ENCODE measurements around the gene FAM168A. TPM values are rescaled to one million over a fixed set of nuclear protein-coding genes. Genes with fewer than 3 reads are reported as not detected.

Gene FAM168A
- total and polyA plus RNA-seq, 2 donors from 2014 or later: 8.9 to 38.1 TPM

DNA sequence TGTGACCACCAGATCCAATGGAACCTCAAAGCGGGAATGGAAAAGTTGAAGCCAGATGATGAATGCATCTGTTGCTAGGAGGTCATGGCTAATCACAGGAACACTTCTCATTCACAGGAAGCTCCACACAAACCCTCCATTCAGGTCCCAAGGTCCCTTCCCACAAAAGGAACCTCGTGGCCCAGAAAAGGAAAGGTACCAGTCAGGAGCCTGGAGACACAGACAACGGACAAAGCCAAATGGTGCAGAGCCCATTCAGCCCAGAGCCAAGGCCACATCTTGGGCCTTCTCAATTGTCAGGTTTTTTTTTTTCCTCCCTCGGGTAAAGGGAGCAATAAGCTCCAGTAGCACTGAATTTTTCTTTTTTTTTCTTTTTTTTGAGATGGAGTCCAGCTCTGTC lies 87.0 kb downstream of the FAM168A start:
- FAIRE-seq: no peak
- intact Hi-C loops (cut with DNase I): no loop called here
- H3K4me1 ChIP-seq (ENCODE audit: control insufficient read depth in 2 of 3, insufficient read depth in 2 of 3, low read depth in 1 of 3, low read length in 3 of 3): no peaks in the 10 kb centered on the region

DNA sequence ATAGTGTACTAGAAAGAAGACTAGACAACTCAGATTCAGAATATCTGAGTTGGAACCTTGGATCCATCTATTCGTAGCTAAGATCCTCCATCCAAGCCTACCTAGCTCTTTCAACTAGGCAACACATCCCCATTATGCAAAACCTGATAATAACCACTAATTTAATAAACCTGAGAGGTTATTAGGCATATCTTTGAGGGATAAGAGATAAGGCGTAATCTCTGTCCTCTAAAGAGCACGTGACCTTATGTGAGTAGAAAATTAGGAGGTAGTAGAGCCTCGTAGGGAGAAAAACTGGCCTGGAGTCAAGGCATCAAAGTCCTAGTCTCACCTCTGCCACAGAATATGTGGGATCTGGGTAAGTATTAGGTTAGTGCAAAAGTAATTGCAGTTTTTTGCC lies 87.8 kb downstream of the FAM168A start:
- no peak overlapping the region for H3K27ac ChIP-seq (ENCODE audit: low read depth in 2 of 2, low read length in 2 of 2)
- no peak for FAIRE-seq
- intact Hi-C loops (cut with DNase I): no loop called here

More for the DNA sequence above, 87.0 kb downstream of the FAM168A start:
- no peak overlapping the region for H3K27ac ChIP-seq (ENCODE audit: low read depth in 2 of 2, low read length in 2 of 2)
- no peaks in the 10 kb centered on the region for H3K9me3 ChIP-seq (ENCODE audit: control insufficient read depth in 2 of 3, insufficient read depth in 1 of 3, low read length in 3 of 3)
- H3K36me3 ChIP-seq (ENCODE audit: control insufficient read depth in 2 of 3, insufficient read depth in 3 of 3, low read length in 3 of 3): no peaks in the 10 kb centered on the region
- no peak overlapping the region for H3K4me3 ChIP-seq (ENCODE audit: low read length in 3 of 3)
- H3K9ac ChIP-seq (ENCODE audit: low read length in 3 of 3): no peak overlapping the region
- DNase-seq: no peak
- H3K27me3 ChIP-seq (ENCODE audit: control insufficient read depth, insufficient read depth, low read length): no peaks in the 10 kb centered on the region
- TF ChIP-seq, protein P1, sequence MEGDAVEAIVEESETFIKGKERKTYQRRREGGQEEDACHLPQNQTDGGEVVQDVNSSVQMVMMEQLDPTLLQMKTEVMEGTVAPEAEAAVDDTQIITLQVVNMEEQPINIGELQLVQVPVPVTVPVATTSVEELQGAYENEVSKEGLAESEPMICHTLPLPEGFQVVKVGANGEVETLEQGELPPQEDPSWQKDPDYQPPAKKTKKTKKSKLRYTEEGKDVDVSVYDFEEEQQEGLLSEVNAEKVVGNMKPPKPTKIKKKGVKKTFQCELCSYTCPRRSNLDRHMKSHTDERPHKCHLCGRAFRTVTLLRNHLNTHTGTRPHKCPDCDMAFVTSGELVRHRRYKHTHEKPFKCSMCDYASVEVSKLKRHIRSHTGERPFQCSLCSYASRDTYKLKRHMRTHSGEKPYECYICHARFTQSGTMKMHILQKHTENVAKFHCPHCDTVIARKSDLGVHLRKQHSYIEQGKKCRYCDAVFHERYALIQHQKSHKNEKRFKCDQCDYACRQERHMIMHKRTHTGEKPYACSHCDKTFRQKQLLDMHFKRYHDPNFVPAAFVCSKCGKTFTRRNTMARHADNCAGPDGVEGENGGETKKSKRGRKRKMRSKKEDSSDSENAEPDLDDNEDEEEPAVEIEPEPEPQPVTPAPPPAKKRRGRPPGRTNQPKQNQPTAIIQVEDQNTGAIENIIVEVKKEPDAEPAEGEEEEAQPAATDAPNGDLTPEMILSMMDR (IDR thresholded peaks at IDR 0.05; ENCODE audit: borderline replicate concordance, extremely low read depth, insufficient read depth): no peak

DNA sequence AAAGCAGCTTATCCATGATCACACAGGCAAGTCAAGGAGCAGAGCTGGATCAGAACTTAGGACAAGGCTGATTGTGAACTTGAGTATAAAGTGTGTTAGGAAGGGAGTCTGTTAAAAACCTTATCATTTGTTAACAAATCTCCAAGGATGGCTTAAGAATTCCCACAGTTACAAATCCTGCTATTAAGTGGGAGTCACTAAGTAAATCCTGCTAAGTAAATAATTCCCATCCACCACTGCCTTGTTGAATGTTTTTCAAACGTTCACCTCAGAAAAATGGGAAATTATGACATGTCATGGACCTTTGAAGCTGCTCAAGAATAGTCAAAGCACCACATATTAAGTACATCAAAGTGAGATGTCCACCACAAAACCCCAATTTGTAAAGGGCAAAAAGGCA lies 88.7 kb downstream of the FAM168A start:
- TF ChIP-seq, protein P1 (IDR thresholded peaks at IDR 0.05; ENCODE audit: borderline replicate concordance, extremely low read depth, insufficient read depth): no peak
- Histone ChIP-seq H3K27ac (ENCODE audit: low read depth in 2 of 2, low read length in 2 of 2) (no peak overlapping the region), H3K27me3 (ENCODE audit: control insufficient read depth, insufficient read depth, low read length) (no peaks in the 10 kb centered on the region), H3K9ac (ENCODE audit: low read length in 3 of 3) (no peak overlapping the region), H3K4me3 (ENCODE audit: low read length in 3 of 3) (no peak overlapping the region), H3K36me3 (ENCODE audit: control insufficient read depth in 2 of 3, insufficient read depth in 3 of 3, low read length in 3 of 3) (no peaks in the 10 kb centered on the region), H3K9me3 (ENCODE audit: control insufficient read depth in 2 of 3, insufficient read depth in 1 of 3, low read length in 3 of 3) (no peaks in the 10 kb centered on the region), H3K4me1 (ENCODE audit: control insufficient read depth in 2 of 3, insufficient read depth in 2 of 3, low read depth in 1 of 3, low read length in 3 of 3) (no peaks in the 10 kb centered on the region)
- intact Hi-C loops (cut with DNase I): no loop called here
- FAIRE-seq (no peak), DNase-seq (no peak)

More for the DNA sequence above, 87.8 kb downstream of the FAM168A start:
- no peaks in the 10 kb centered on the region for H3K36me3 ChIP-seq (ENCODE audit: control insufficient read depth in 2 of 3, insufficient read depth in 3 of 3, low read length in 3 of 3)
- TF ChIP-seq, protein P1 (IDR thresholded peaks at IDR 0.05; ENCODE audit: borderline replicate concordance, extremely low read depth, insufficient read depth): no peak
- H3K9me3 ChIP-seq (ENCODE audit: control insufficient read depth in 2 of 3, insufficient read depth in 1 of 3, low read length in 3 of 3): no peaks in the 10 kb centered on the region
- no peak overlapping the region for H3K9ac ChIP-seq (ENCODE audit: low read length in 3 of 3)
- no peaks in the 10 kb centered on the region for H3K27me3 ChIP-seq (ENCODE audit: control insufficient read depth, insufficient read depth, low read length)
- DNase-seq: no peak
- H3K4me3 ChIP-seq (ENCODE audit: low read length in 3 of 3): no peak overlapping the region
- H3K4me1 ChIP-seq (ENCODE audit: control insufficient read depth in 2 of 3, insufficient read depth in 2 of 3, low read depth in 1 of 3, low read length in 3 of 3): no peaks in the 10 kb centered on the region

Measured in kidney (tissue), 14 donors.